HT-29 (cell line): Measurements from ENCODE around the gene ARHGAP42. TPM values are rescaled to one million over a fixed set of nuclear protein-coding genes. Genes with fewer than 3 reads are reported as not detected.
"Not testable (repeated sequence)": the region's sequence is repeated elsewhere in the genome, so short reads cannot be mapped to it uniquely, and the experiment has no call there.

Experiments used
- DNase-seq: peaks from one replicate; pipeline ENCODE4 v3.0.0-alpha.2; 2015; ENCODE audit warnings: low spot score
- total RNA-seq: library from RNA; depleted of rRNA; stranded (reverse); fragments of >200 nt; shearing (Covaris generic); gene quantifications from 2 replicates; pipeline ENCODE4 v1.2.3, GENCODE V29; 2014

Gene ARHGAP42
- total RNA-seq, 1 experiment from 2014 or later: 4.8 TPM

DNA sequence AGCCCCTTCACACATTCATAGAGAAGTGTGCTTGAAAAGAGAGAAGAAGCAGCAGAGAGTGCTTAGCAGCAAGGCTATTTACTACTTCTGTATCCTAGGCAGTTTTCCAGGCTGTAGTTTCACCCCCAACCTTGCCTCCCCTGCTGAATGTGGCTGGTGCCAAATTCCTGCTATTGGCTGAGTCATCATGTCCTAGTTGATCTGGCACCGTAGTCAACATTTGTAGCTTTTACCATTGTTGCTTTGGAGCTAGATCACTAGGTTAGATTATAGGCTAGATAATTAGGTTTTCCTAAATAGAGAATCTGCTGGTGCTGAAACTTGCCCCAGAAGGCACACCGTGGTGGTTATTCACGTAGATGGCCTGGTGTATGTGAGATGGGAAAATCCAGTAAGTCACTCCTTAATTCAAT, 32.7 kb downstream of the ARHGAP42 start:
- DNase-seq: peak; percentile 89

GRCh38 chr11:100726680-100727079, 39.6 kb downstream of the ARHGAP42 start:
- no peak for DNase-seq

DNA sequence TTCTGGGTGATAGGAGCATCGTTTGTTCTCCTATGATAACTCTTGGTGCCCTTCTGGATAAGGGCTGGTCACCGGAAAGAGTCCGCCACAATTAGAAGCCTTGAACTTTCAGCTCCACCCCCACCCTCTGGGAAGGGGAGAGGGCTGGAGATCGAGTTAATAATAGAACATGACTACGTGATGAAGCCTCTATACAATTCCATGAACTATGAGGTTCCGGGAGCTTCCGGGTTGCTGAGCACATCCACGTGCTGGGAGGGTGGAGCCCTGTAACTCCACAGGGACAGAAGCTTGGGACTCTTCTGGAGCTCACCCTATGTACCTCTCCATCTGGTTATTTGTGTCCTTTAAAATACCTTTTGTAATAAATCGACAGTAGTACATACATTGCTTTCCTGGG, 40.3 kb downstream of the ARHGAP42 start:
- DNase-seq: no peak

DNA sequence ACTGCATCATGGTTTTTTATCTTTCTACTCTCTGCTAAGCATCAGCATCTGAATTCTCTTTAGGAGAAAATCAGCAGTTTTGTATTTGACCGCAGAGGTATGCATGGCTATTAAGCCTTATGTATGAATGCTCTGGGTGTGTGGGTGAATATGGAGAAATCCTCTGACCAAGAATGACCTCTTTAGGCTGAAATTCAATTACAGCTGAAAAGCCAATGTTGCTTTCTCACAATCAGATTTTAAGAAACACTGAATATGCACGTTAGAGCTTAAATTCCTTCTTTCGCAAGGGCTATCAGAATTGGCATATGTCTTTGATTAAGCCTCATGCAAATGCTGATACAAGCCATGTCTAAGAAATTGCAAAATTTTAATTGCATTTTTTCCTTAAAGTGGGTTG, 43.2 kb downstream of the ARHGAP42 start:
- DNase-seq: no peak

DNA sequence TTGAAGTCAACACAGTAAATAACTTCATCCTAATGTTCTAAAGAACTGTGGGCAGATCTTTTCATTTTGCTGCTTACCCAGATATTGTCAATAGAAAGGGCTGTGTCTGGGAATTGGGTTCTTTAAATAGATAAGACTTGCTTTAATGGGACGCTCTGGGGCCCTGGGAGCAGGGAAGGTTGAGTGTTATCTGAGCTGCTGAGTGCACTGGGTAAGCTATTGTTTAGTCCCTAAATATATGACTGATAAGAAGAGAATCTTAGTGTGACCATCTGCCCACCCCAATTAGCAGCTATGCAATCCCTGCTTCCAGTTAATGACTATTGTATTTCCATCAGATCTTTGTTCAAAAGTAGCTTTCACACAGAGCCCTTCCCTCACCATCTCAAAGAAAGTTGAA, 44.4 kb downstream of the ARHGAP42 start:
- DNase-seq: no peak

GRCh38 chr11:100732949-100733348, 45.9 kb downstream of the ARHGAP42 start:
- DNase-seq: no peak

DNA sequence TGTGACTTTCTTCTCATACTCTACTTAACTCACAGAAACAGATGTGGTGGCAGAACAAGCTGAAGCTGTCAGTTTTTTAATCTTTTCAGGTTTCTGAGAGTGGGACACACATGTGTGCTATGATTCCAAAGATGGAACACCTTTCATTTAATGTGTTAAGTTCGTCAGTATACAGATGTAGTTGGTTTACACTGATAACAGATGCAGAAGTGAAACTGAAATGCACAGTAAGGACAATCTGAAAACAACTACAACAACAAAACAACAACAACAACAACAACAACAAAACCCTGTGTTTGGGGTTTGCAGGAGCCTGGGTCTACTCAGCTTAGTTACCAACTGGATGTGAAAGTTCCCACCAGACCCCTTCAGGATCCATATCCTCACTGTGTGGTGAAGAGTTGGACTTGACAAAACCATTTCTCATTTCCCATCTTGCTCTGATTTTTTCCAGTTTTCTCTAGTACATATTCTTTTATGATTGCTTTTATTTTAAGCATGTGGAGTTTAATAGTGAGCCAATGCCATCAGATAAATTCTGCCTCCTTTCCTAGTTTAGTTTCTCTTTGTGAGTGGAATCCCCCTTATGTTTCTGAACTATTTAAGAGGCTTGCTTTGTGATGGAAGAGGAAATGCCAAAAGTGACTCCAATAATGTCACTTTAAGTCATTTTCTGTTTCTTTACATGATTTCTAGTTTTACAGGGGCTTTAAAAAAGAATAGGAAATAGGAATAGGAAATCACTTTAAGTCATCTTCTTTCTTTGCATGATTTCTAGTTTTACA, 47.8 kb downstream of the ARHGAP42 start:
- DNase-seq: no peak

- no peak for DNase-seq
Measured at GRCh38 chr11:100735949-100736675, 49.0 kb downstream of the ARHGAP42 start.

- DNase-seq: no peak
Measured at GRCh38 chr11:100738701-100739270, 51.7 kb downstream of the ARHGAP42 start.

- DNase-seq: peak; percentile 87
Measured at GRCh38 chr11:100739666-100740065, 52.6 kb downstream of the ARHGAP42 start.

DNA sequence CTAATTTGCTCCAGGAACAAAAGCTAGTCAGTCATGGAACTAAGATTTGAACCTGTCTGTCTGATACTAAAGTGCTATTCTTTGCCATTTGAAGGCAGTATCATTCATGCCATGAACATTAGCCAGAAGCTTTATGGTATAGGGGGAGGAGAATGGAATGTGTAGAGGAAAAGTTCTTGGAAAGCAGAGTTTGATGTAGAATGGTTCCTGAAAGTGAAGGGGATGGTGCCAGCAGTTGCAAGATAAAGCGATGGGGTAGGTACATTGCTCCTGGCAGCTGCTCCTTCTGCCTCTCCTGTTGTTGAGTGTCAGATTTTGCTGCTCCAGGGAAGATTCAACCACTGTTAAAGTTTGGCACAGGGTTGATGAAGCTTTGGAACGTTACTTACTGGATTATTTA, 53.4 kb downstream of the ARHGAP42 start:
- peak; percentile 44 for DNase-seq

- no peak for DNase-seq
Measured at GRCh38 chr11:100741866-100742625, 55.0 kb downstream of the ARHGAP42 start.

- no peak for DNase-seq
Measured at GRCh38 chr11:100746448-100746847, 59.4 kb downstream of the ARHGAP42 start.

GRCh38 chr11:100748153-100748552, 61.1 kb downstream of the ARHGAP42 start:
- DNase-seq: no peak

- DNase-seq: not testable (repeated sequence)
Measured at GRCh38 chr11:100749887-100750565, 62.9 kb downstream of the ARHGAP42 start.

GRCh38 chr11:100750566-100750891, 63.4 kb downstream of the ARHGAP42 start:
- DNase-seq: not testable (repeated sequence)

GRCh38 chr11:100752371-100753171, 65.5 kb downstream of the ARHGAP42 start:
- peak; percentile 35 for DNase-seq

DNA sequence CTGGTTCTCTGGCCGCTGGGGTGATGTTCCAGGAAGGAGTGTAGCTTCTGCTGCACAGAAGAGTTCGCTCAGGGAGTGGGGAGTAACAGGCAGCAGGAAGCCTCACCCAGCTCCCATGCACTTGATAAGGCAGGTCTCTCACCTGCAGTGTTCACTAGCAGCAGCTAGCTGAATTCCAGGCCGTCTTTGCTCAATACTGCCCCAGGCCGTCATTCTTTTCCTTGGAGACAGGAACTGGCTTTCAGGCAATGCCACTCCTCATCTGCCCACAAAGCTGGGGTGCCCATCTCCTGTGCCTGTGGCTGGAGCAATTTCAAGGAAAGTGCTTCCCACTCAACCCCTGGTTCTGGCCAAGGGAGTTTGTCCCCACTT, 66.1 kb downstream of the ARHGAP42 start:
- peak; percentile 43 for DNase-seq

DNA sequence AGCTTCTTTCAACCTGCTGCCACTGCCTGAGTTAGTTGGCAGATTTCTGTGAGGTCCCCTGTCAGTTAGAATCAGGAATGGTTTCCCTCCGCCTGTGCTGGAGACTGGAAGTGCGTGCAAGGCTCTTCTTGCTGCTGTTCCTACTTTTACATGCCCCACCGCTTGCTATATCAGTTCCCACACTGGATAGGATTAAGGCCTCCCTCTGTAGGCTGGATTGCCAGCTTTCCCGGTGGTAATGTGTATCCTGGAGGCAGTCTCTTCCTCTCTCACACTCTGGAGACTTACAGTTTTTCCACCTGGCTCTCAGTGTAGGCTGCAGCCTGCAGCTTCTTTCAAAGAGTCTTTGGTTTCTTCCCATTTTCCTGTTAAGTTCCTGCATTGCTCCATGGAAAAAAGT, 66.5 kb downstream of the ARHGAP42 start:
- no peak for DNase-seq

DNA sequence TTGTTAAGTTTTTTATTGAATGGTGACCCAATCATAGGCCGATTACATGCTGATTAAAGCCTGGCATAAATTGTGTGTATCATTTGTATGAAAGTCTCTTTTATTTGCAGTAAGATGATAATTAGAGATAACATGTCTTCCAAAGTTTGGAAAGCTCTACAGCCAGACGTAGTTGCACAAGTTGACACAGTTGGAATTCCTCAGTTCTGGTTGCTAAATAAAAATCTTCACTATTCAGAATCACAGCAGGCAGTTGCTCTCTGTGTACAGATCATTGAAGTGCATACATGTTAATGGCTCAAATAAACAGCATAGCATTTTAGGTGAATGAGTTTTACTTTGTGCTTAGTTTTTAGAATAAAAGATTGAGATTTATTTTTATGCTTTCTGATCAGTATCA, 69.5 kb downstream of the ARHGAP42 start:
- no peak for DNase-seq

- DNase-seq: no peak
Measured at GRCh38 chr11:100757646-100758045, 70.6 kb downstream of the ARHGAP42 start.
